SK-N-SH (cell line): ENCODE data around the gene AGFG2. TPM values are rescaled to one million over a fixed set of nuclear protein-coding genes. Genes with fewer than 3 reads are reported as not detected.

Experiments
- CTCF ChIA-PET: fragments of 300-600, 350-600 bp; formaldehyde crosslinking; extraction: SDS; loops from one replicate; lab custom pipeline; 2021; lab: Yijun Ruan, JAX
- POLR2A ChIA-PET: fragments of 350-600 bp; sonication (Branson Sonifier 250); formaldehyde crosslinking; extraction: SDS; loops from one replicate; lab custom pipeline; 2020; ENCODE audit warnings: antibody characterized with exemption, inconsistent platforms; lab: Yijun Ruan, JAX
- DNase-seq: peaks from one replicate; pipeline ENCODE4 v3.0.0; 2012
- H2AFZ ChIP-seq: fragments of 200-600 bp; sonication (generic); 2 replicates; pipeline ENCODE4 v1.8.1; 2016; ENCODE audit warnings: antibody characterized with exemption, mild to moderate bottlenecking, low read depth
- H3F3A ChIP-seq: fragments of 200-600 bp; sonication (generic); replicated peaks from 2 replicates; pipeline ENCODE3; 2016; ENCODE audit warnings: antibody characterized with exemption, mild to moderate bottlenecking; ENCODE audit not compliant: insufficient read depth
- H3K27ac ChIP-seq, 2 experiments: fragments of 200-500 bp in 1 of 2; fragments of 200-600 bp in 1 of 2; sonication (Bioruptor generic) in 1 of 2; sonication (generic), shearing (Covaris generic) in 1 of 2; 2 replicates each; pipeline versions ENCODE4 v1.5.1 to v1.6.1; 2014 to 2016; ENCODE audit warnings: low read depth in 2 of 2, inconsistent platforms in 1 of 2, low read length in 1 of 2, mild to moderate bottlenecking in 1 of 2, mixed read lengths in 1 of 2
- H3K27me3 ChIP-seq: fragments of 200-600 bp; sonication (generic), shearing (Covaris generic); 2 replicates; pipeline ENCODE4 v1.6.1; 2016; ENCODE audit warnings: mixed run types; ENCODE audit not compliant: insufficient read depth
- H3K36me3 ChIP-seq, 2 experiments: fragments of 200-500 bp in 1 of 2; fragments of 200-600 bp in 1 of 2; sonication (Bioruptor generic) in 1 of 2; sonication (generic) in 1 of 2; replicated peaks in 1 of 2; 2 replicates each; pipeline versions ENCODE3 to v1.5.1; 2014 to 2016; ENCODE audit warnings: low read length in 1 of 2, mild to moderate bottlenecking in 1 of 2; ENCODE audit not compliant: insufficient read depth in 2 of 2, control insufficient read depth in 1 of 2
- H3K4me1 ChIP-seq, 2 experiments: fragments of 200-500 bp in 1 of 2; fragments of 200-600 bp in 1 of 2; sonication (Bioruptor generic) in 1 of 2; sonication (generic), shearing (Covaris generic) in 1 of 2; 2 replicates each; pipeline versions ENCODE4 v1.5.1 to v1.6.1; 2014 to 2016; ENCODE audit warnings: low read depth in 1 of 2, low read length in 1 of 2, mixed run types in 1 of 2; ENCODE audit not compliant: insufficient read depth in 2 of 2, control insufficient read depth in 1 of 2
- H3K4me2 ChIP-seq: fragments of 200-600 bp; sonication (generic), shearing (Covaris generic); 2 replicates; pipeline ENCODE4 v1.6.1; 2017; ENCODE audit warnings: mixed run types
- H3K4me3 ChIP-seq, 2 experiments: fragments of 200-500 bp in 1 of 2; fragments of 200-600 bp in 1 of 2; sonication (Bioruptor generic) in 1 of 2; sonication (generic), shearing (Covaris generic) in 1 of 2; 2 replicates each; pipeline versions ENCODE4 v1.5.1 to v1.8.1; 2014 to 2016; ENCODE audit warnings: low read depth in 2 of 2, inconsistent platforms in 1 of 2, low read length in 1 of 2, mild to moderate bottlenecking in 1 of 2, mixed read lengths in 1 of 2, moderate library complexity in 1 of 2
- H3K79me2 ChIP-seq: fragments of 200-600 bp; sonication (generic); 2 replicates; pipeline ENCODE4 v1.8.1; 2017; ENCODE audit warnings: mild to moderate bottlenecking; ENCODE audit not compliant: insufficient read depth
- H3K9ac ChIP-seq: fragments of 200-600 bp; sonication (generic); 2 replicates; pipeline ENCODE4 v1.6.1; 2017; ENCODE audit warnings: mixed run types
- H3K9me2 ChIP-seq: fragments of 200-600 bp; sonication (generic); 2 replicates; pipeline ENCODE4 v1.6.1; 2017; ENCODE audit warnings: mixed run types
- H3K9me3 ChIP-seq: fragments of 200-600 bp; sonication (generic); 2 replicates; pipeline ENCODE4 v1.6.1; 2017; ENCODE audit warnings: mixed run types, mild to moderate bottlenecking, moderate library complexity
- H4K20me1 ChIP-seq: fragments of 200-600 bp; sonication (generic); 2 replicates; pipeline ENCODE4 v1.6.1; 2017; ENCODE audit warnings: mild to moderate bottlenecking, mixed run types; ENCODE audit not compliant: insufficient read depth
- EP300 ChIP-seq, 2 experiments: IDR thresholded peaks; 2 replicates each; pipeline versions ENCODE4 v1.4.0 to v1.6.1; 2012; ENCODE audit warnings: borderline replicate concordance in 1 of 2, low read depth in 1 of 2, low read length in 1 of 2
- EZH2phosphoT487 ChIP-seq: fragments of 200-600 bp; sonication (generic); IDR thresholded peaks from 2 replicates; pipeline ENCODE4 v1.6.1; 2017; ENCODE audit warnings: low read depth, mixed run types, mild to moderate bottlenecking, antibody characterized with exemption, moderate library complexity, borderline replicate concordance
- FOSL2 ChIP-seq: IDR thresholded peaks from 2 replicates; pipeline ENCODE4 v1.4.0; 2012; ENCODE audit warnings: low read depth, mild to moderate bottlenecking, moderate library complexity, borderline replicate concordance
- FOXJ3 ChIP-seq: sonication (generic); formaldehyde crosslinking; IDR thresholded peaks from 2 replicates; pipeline ENCODE4 v1.5.1; 2020; ENCODE audit warnings: mild to moderate bottlenecking, missing genetic modification reagents
- FOXM1 ChIP-seq: IDR thresholded peaks from 2 replicates; pipeline ENCODE4 v1.4.0; 2012; ENCODE audit warnings: low read depth, mild to moderate bottlenecking
- GABPA ChIP-seq: IDR thresholded peaks from 2 replicates; pipeline ENCODE4 v1.4.0; 2012; ENCODE audit warnings: low read depth, mild to moderate bottlenecking
- JUND ChIP-seq: IDR thresholded peaks from 2 replicates; pipeline ENCODE4 v1.4.0; 2012
- MXI1 ChIP-seq: IDR thresholded peaks from 2 replicates; pipeline ENCODE4 v1.6.1; 2012; ENCODE audit warnings: mild to moderate bottlenecking, low read depth, low read length, improper control_type of control experiment
- NFIC ChIP-seq: IDR thresholded peaks from 2 replicates; pipeline ENCODE4 v1.4.0; 2012; ENCODE audit warnings: borderline replicate concordance
- POLR2AphosphoS5 ChIP-seq: IDR thresholded peaks from 2 replicates; pipeline ENCODE4 v1.6.1; 2012; ENCODE audit warnings: low read depth, low read length
- RAD21 ChIP-seq: IDR thresholded peaks from 2 replicates; pipeline ENCODE4 v1.6.1; 2012; ENCODE audit warnings: mild to moderate bottlenecking, low read length
- RCOR1 ChIP-seq: fragments of 150-350 bp; IDR thresholded peaks from 2 replicates; pipeline ENCODE4 v1.6.1; 2017; ENCODE audit warnings: antibody characterized with exemption, low read length
- RXRA ChIP-seq: IDR thresholded peaks from 2 replicates; pipeline ENCODE4 v1.4.0; 2012; ENCODE audit warnings: low read depth, mild to moderate bottlenecking, borderline replicate concordance
- SIN3A ChIP-seq: IDR thresholded peaks from 2 replicates; pipeline ENCODE4 v1.6.1; 2012; ENCODE audit warnings: low read depth, mild to moderate bottlenecking, low read length, moderate library complexity, borderline replicate concordance
- YY1 ChIP-seq: IDR thresholded peaks from 2 replicates; pipeline ENCODE4 v1.4.0; 2012; ENCODE audit warnings: low read depth, mild to moderate bottlenecking
- WGBS: methylation state at CpG from one replicate; pipeline ENCODE4 v1.1.6; 2017; ENCODE audit warnings: low lambda C conversion rate; 5-methylcytosine and 5-hydroxymethylcytosine counted together
- polyA plus RNA-seq, 3 experiments: library from polyadenylated mRNA; depleted of rRNA; stranded (reverse); fragments of >200 nt; gene quantifications; 2 replicates each; pipeline ENCODE4 v1.2.3, GENCODE V29; 2012
- TF ChIP-seq, protein P1 (sequence below): IDR thresholded peaks from 2 replicates; pipeline ENCODE4 v1.4.0; 2012; ENCODE audit warnings: low read depth, borderline replicate concordance
- TF ChIP-seq, protein P2 (sequence below): IDR thresholded peaks from 2 replicates; pipeline ENCODE4 v1.6.1; 2012; ENCODE audit warnings: mild to moderate bottlenecking, low read depth, low read length, moderate library complexity
- TF ChIP-seq, protein P3 (sequence below): IDR thresholded peaks from 2 replicates; pipeline ENCODE4; 2012
- TF ChIP-seq, protein P4 (sequence below): IDR thresholded peaks from 2 replicates; pipeline ENCODE4 v1.4.0; 2012; ENCODE audit warnings: low read depth

The AGFG2 gene
- polyA plus RNA-seq, 1 of the 3 experiments (the other 2 are of a cell fraction): 23.1 TPM

DNA sequence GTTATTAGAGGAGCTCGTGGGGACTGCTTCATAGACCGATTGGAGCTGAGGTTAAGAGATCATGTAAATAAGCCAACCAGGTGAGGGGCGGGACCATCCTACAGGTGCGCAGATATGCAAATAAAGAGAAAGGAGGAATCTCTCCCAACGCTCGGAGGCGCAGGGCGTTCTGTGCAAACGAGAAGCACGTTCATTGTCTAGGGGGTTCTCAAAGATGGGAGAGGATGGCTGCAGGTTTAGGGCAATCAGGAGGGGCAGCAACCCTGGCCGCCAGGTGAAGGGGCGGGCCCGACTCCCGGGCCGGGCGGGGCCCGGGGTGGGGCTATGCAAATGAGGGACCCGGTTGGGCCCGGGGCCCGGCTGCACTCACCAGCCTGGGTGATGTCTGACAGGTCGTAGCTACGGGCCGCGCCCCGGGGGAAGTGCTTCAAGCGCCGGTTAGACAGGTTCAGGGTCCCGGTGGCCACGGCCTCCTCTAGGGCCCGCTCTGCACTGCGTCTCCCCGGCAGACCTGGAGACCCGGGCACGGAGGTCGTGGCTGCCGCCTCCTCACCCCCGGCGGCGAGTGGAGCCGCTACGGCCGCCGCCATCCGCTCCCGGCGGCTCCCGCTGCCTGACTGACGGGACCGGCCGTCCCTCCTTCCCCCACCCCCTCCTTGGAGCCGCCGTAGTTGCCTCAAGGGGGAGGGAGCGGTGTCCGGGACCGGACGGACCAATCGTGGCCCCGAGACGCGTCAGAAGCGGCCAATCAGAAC, 46.7 kb downstream of the AGFG2 start, which contains the start of gene LRCH4 (continued):
- TF ChIP-seq, protein P1, sequence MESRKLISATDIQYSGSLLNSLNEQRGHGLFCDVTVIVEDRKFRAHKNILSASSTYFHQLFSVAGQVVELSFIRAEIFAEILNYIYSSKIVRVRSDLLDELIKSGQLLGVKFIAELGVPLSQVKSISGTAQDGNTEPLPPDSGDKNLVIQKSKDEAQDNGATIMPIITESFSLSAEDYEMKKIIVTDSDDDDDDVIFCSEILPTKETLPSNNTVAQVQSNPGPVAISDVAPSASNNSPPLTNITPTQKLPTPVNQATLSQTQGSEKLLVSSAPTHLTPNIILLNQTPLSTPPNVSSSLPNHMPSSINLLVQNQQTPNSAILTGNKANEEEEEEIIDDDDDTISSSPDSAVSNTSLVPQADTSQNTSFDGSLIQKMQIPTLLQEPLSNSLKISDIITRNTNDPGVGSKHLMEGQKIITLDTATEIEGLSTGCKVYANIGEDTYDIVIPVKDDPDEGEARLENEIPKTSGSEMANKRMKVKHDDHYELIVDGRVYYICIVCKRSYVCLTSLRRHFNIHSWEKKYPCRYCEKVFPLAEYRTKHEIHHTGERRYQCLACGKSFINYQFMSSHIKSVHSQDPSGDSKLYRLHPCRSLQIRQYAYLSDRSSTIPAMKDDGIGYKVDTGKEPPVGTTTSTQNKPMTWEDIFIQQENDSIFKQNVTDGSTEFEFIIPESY: peak; percentile 66; the same call in 1 of the 2 replicates
- TF ChIP-seq SIN3A (peak; percentile 94), POLR2AphosphoS5 (peak; percentile 98), GABPA (peak; percentile 61), RXRA (no peak), EP300 (IDR thresholded peaks at IDR 0.05; ENCODE audit: borderline replicate concordance in 1 of 2, low read depth in 1 of 2, low read length in 1 of 2) (peak in 1 of 2 experiments; percentile 64; a peak in 3 of 4 replicates), MXI1 (peak; percentile 56)
- TF ChIP-seq, protein P2, sequence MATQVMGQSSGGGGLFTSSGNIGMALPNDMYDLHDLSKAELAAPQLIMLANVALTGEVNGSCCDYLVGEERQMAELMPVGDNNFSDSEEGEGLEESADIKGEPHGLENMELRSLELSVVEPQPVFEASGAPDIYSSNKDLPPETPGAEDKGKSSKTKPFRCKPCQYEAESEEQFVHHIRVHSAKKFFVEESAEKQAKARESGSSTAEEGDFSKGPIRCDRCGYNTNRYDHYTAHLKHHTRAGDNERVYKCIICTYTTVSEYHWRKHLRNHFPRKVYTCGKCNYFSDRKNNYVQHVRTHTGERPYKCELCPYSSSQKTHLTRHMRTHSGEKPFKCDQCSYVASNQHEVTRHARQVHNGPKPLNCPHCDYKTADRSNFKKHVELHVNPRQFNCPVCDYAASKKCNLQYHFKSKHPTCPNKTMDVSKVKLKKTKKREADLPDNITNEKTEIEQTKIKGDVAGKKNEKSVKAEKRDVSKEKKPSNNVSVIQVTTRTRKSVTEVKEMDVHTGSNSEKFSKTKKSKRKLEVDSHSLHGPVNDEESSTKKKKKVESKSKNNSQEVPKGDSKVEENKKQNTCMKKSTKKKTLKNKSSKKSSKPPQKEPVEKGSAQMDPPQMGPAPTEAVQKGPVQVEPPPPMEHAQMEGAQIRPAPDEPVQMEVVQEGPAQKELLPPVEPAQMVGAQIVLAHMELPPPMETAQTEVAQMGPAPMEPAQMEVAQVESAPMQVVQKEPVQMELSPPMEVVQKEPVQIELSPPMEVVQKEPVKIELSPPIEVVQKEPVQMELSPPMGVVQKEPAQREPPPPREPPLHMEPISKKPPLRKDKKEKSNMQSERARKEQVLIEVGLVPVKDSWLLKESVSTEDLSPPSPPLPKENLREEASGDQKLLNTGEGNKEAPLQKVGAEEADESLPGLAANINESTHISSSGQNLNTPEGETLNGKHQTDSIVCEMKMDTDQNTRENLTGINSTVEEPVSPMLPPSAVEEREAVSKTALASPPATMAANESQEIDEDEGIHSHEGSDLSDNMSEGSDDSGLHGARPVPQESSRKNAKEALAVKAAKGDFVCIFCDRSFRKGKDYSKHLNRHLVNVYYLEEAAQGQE: peak; percentile 77; the same call in 1 of the 2 replicates

DNA sequence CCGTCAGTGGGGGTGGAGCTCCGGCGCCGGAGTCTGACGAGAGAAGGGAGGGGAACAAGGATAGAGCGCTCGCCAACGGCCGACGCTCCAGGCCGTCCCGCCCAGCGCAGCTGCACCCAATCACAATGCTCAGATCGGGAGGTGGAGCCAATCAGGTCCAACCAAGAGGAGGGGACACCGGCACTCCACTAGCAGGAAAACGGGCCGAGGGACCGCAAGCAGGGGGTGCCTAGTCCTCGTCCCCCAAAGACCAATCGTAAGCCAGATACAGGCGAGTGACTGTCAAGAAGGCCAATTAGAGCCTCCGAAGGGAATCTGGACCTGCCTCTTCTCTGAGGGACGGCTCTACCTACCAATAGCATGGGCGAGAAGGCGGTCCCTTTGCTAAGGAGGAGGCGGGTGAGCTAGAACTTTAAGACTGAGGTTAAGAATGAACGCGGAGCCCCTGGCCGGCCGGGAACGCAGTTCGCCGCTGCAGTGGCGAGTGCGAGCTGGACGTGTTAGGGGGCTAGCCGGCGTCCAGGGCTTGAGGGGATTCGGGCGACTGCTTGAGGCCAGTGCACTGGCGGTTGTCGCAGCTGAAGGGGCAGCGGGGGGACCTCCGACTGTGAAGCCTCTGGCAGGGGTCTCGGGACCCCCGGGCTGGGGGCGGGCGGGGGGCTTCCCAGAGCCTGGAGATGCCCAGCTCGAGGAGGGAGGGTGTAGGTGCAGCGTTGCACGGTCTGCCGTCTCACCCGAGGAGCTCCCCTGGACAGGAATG, 47.4 kb downstream of the AGFG2 start, which contains the start of gene FBXO24:
TSS of gene FBXO24 (plus strand) at position 63 of the 760 bp plus-strand sequence. CDS start at position 361, 298 bp downstream.
- ChIA-PET CTCF (interaction anchor here (1.0 to 11.9 kb wide), 15 partner anchors 9 to 119 kb away, joined by 3 to 149 read pairs (median 10); partner anchors contain the start of genes GIGYF1 and PCOLCE), POLR2A (interaction anchor here (0.6 to 4.3 kb wide), 25 partner anchors 9 to 303 kb away, joined by 3 to 63 read pairs (median 4); partner anchors contain the start of genes AGFG2, EPHB4, GNB2 and MOSPD3)
- peaks cover 7% of the 10 kb centered on the region for H3F3A ChIP-seq
- DNase-seq: peak; percentile 100
- peak within 1 kb of the TSS; percentile 97 for H3K4me2 ChIP-seq
- no peaks in the 10 kb centered on the region for H3K9me2 ChIP-seq
- peak within 1 kb of the TSS; percentile 83 to 92 for H3K4me3 ChIP-seq
- H3K4me1 ChIP-seq: peaks cover 6 to 15% of the 10 kb centered on the region in 2 experiments; a peak in 2 of 4 replicates
- no peaks in the 10 kb centered on the region for H3K9me3 ChIP-seq
- peaks cover 33% of the 10 kb centered on the region for H3K79me2 ChIP-seq
- peaks cover 32% of the 10 kb centered on the region for H4K20me1 ChIP-seq
- H2AFZ ChIP-seq: peak within 1 kb of the TSS; percentile 96
- no peaks in the 10 kb centered on the region for H3K27me3 ChIP-seq
- under 1% methylated on average over 31 of the region's 53 CpGs for WGBS
- H3K36me3 ChIP-seq: peaks cover 3 to 11% of the 10 kb centered on the region in 2 experiments
- H3K27ac ChIP-seq: peak within 1 kb of the TSS; percentile 77 to 94
- peak within 1 kb of the TSS; percentile 89 for H3K9ac ChIP-seq
- TF ChIP-seq, protein P1: peak; percentile 9; the same call in 1 of the 2 replicates
- TF ChIP-seq FOXJ3 (CRISPR knock-in tag) (no peak), RAD21 (no peak), YY1 (no peak), NFIC (no peak), SIN3A (peak; percentile 92; the same call in 1 of the 2 replicates), EP300 (IDR thresholded peaks at IDR 0.05; ENCODE audit: borderline replicate concordance in 1 of 2, low read depth in 1 of 2, low read length in 1 of 2) (no peak; a peak in 1 of 4 replicates), EZH2phosphoT487 (no peak), JUND (no peak), FOSL2 (no peak), FOXM1 (no peak), RCOR1 (peak; percentile 23)
- TF ChIP-seq, protein P3, sequence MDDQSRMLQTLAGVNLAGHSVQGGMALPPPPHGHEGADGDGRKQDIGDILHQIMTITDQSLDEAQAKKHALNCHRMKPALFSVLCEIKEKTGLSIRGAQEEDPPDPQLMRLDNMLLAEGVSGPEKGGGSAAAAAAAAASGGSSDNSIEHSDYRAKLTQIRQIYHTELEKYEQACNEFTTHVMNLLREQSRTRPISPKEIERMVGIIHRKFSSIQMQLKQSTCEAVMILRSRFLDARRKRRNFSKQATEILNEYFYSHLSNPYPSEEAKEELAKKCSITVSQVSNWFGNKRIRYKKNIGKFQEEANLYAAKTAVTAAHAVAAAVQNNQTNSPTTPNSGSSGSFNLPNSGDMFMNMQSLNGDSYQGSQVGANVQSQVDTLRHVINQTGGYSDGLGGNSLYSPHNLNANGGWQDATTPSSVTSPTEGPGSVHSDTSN: peak; percentile 100
- TF ChIP-seq, protein P4, sequence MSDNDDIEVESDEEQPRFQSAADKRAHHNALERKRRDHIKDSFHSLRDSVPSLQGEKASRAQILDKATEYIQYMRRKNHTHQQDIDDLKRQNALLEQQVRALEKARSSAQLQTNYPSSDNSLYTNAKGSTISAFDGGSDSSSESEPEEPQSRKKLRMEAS: no peak; the same call in none of the 2 replicates
